Astrocyte of the spinal cord (primary cell): ENCODE data around the gene MYPN.
"Not testable (repeated sequence)": the region's sequence is repeated elsewhere in the genome, so short reads cannot be mapped to it uniquely, and the experiment has no call there.

Experiments used
- DNase-seq: peaks from one replicate; pipeline ENCODE4 v3.0.0; 2011; ENCODE audit warnings: low read depth, low spot score
- H3K4me3 ChIP-seq: 2 replicates; pipeline ENCODE4 v1.5.1; 2011; ENCODE audit warnings: low read depth, mild to moderate bottlenecking, low read length, moderate library complexity
- in situ Hi-C: cut with HindIII; loops from 2 replicates; pipeline ENCODE4 v1.10.0; 2017; ENCODE audit warnings: low sequenced_read_pairs
- TF ChIP-seq, protein P1 (sequence below): IDR thresholded peaks from 2 replicates; pipeline ENCODE4 v1.5.1; 2012; ENCODE audit warnings: low read depth, mild to moderate bottlenecking, low read length, inconsistent platforms

Gene MYPN

DNA sequence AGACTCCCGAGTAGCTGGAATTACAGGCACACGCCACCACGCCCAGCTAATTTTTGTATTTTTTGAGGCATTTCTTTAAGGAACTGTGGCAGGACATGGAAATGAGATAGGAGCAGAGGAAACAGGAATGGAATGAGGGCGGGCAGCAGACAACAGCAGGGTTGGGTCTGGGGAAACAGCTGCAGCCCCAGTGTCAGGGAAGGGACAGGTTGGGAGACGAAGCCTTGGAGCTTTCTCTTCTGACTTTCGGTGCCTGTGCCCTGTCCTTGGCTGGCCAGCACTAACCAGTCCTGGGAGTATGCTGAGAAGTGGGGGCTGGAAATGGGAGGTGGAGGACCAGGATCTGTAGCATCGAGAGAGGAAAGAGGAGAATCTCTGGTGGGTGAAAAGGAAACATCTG is 75.3 kb downstream of the MYPN start:
- no peak for DNase-seq
- in situ Hi-C loops = no loop called here
- TF ChIP-seq, protein P1, sequence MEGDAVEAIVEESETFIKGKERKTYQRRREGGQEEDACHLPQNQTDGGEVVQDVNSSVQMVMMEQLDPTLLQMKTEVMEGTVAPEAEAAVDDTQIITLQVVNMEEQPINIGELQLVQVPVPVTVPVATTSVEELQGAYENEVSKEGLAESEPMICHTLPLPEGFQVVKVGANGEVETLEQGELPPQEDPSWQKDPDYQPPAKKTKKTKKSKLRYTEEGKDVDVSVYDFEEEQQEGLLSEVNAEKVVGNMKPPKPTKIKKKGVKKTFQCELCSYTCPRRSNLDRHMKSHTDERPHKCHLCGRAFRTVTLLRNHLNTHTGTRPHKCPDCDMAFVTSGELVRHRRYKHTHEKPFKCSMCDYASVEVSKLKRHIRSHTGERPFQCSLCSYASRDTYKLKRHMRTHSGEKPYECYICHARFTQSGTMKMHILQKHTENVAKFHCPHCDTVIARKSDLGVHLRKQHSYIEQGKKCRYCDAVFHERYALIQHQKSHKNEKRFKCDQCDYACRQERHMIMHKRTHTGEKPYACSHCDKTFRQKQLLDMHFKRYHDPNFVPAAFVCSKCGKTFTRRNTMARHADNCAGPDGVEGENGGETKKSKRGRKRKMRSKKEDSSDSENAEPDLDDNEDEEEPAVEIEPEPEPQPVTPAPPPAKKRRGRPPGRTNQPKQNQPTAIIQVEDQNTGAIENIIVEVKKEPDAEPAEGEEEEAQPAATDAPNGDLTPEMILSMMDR = no peak

DNA sequence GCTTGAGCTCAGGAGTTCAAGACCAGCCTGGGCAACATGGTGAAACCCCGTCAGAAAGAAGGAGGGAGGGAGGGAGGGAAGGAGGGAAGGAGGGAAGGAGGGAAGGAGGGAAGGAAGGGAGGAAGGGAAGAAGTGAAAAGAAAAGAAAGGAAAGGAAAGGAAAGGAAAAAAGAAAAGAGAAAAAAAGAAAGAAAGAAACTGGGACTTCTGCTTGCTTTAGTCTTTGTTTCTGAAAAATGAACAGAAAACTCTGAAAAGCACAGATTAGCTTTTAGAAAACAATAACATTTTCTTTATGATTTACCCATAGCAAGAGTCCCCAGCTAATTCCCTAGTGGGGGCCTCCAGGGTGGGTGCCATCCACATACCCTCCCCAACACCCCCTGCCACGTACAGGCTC is 75.8 kb downstream of the MYPN start:
- TF ChIP-seq, protein P1 = no peak
- DNase-seq = no peak
- in situ Hi-C loops = no loop called here
- H3K4me3 ChIP-seq = no peak overlapping the region

More for the DNA sequence above, 75.3 kb downstream of the MYPN start:
- no peak overlapping the region for H3K4me3 ChIP-seq

DNA sequence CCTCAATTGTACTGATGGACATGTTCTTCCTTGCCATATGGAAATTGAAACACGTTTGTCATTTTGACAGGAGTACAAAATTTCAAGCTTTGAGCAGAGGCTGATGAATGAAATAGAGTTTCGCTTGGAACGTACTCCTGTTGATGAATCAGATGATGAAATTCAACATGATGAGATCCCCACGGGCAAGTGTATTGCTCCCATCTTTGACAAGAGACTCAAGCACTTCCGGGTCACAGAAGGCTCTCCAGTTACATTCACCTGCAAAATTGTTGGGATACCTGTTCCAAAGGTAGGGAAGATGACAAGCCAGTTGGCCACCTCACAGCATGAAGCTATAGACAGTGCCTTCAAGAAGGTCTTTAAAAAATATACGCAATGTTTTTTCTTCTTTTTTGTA is 79.5 kb downstream of the MYPN start:
- in situ Hi-C loops = no loop called here
- TF ChIP-seq, protein P1 = no peak
- DNase-seq = no peak

GRCh38 chr10:68192113-68192512 is 82.8 kb downstream of the MYPN start:
- TF ChIP-seq, protein P1 = no peak
- in situ Hi-C loops = no loop called here
- no peak overlapping the region for H3K4me3 ChIP-seq
- no peak for DNase-seq

More for the DNA sequence above, 79.5 kb downstream of the MYPN start:
- no peak overlapping the region for H3K4me3 ChIP-seq

DNA sequence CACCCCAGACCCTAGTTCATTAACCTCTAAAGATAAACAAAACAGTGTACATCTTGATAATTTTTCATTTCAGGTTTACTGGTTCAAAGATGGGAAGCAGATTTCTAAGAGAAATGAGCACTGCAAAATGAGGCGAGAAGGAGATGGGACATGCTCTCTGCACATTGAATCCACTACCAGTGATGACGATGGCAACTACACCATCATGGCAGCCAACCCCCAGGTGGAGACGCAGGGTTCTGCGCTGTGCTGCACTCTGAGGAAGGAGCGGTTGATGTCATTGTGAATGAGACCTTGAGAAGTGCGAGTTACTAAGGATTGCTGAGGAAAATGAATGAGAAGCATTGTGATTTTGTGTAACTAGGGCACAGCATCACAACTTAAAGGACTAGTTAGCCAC is 85.0 kb downstream of the MYPN start:
- in situ Hi-C loops = no loop called here
- TF ChIP-seq, protein P1 = no peak
- DNase-seq = no peak
- no peak overlapping the region for H3K4me3 ChIP-seq

GRCh38 chr10:68195776-68196175 is 86.5 kb downstream of the MYPN start:
- H3K4me3 ChIP-seq, DNase-seq, in situ Hi-C loops: not testable (repeated sequence)

- no peak for DNase-seq
- in situ Hi-C loops = no loop called here
- H3K4me3 ChIP-seq = no peak overlapping the region
- TF ChIP-seq, protein P1 = no peak
These were observed 87.4 kb downstream of the MYPN start for GRCh38 chr10:68196701-68197100.
